GM21390 (cell line): ENCODE measurements around the gene SP2.
A peak's percentile ranks its signal among the peaks of the same experiment; 100 is the strongest.

Source experiments
- ATAC-seq: cut with Tn5 transposase; IDR thresholded peaks from one replicate; pipeline ENCODE4 v1.9.1; 2021; ENCODE audit not compliant: unreplicated experiment

SP2 gene

DNA sequence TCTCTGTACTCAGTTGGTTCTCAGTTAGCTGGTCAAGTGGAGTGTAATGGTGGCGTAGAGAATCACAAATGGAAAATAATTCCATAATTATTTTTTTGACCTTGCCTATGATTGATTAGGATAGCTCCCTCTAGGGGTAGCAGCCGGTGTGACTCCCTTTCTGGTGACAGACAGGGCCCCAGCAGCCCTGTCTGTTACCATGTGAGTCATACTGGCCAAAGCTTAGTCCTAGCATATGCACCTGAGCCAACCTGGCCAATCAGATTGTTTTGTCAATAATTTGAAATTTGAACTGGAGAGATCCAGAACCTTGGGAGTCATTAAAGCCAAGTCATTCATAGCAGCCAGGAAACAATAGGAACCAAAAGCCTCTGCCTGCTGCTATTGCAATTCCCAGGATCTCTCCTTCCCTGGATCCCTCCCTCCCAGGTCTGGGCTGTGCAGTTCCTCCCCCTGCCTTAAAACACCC, 50.9 kb downstream of the SP2 start:
- no peak for ATAC-seq

DNA sequence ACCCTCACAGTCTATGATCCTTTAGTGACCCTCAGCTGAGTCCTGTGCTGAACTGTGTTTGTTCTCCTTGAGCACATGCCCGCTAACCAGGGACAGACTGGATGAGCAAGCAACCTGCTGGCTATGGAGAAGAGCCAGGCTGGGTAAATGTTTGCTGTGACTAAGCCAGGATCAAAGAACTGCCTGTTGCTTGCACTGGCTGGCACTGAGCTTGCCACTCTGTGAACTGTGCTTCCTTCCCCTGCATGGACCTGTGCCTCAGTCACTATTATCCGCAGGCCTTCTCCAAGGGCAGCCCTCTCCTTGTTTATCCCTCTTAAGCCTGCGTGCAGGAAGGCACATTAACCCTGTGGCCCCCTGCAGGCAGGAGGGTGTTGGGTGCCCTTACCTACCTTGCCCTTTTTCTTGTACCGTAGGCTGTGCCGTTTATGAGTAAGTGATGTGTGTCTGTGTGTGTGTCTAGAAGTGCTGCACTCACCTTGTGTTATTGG, 52.7 kb downstream of the SP2 start:
- ATAC-seq, result no peak

DNA sequence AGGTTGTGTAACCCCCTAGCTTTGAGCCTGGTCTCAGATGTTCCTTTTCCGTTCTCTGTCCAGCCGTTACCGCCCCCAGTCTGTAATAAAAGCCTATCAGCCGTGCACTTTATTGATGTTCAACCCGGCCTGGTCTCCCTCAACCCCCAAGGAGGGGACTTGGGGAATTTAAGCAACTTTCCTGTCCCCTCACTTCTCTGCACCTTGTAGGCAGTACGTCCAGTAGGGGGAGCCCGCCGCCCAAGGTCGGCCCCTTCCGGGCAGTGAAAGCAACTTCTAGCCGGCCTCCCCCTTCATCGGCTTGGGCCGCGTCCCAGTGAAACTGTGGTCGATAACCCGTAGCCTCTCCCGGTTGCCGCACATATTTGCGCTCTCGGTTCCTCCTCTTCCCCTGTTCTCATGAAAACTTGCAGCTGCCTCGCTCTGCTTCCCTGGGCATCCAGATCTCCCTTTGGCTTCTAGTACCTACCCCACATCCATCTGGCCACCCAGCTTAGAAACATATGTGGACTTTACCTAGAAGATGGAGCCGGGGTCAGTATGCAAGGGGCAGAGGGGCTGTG, 53.2 kb downstream of the SP2 start:
- ATAC-seq, result peak; percentile 59

DNA sequence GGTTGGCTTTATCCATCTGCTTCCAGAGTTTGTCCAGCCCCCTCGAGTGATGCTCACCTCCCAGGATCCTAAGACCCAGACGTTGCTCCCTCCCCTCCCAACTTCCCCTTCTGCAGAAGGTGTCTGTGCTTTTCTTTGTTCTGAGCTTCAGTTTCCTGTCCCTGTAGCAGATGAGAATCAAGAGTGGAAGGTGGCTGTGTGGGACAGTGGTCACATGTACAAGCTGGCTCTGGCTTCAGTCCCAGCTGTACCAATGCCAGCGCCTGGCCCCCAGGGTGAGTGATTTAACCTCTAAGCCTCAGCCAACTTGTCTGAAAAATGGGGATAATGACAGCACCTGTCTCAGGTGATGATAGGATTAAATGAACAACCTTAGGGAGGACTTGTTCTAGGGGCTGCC, 53.9 kb downstream of the SP2 start:
- peak; percentile 48 for ATAC-seq

DNA sequence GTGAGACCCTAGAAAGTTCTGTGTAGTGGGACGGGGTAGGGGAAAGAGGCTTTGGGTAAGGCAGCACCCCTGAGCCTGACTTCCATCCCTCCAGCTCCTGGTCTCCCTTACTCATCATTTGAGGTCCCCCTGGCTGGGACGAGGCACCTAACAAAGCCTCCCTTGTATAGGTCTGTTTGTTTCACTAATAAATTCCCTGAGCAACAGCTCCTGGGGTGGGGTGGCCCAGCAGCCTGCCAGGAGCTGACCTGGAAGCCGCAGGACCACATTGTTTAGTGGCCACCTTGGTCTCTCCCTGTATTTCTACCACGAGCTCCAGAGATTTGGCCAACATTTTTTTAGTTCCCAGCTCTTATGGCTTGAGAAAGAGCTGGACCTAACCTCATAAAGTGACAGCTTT, 54.4 kb downstream of the SP2 start:
- no peak for ATAC-seq

DNA sequence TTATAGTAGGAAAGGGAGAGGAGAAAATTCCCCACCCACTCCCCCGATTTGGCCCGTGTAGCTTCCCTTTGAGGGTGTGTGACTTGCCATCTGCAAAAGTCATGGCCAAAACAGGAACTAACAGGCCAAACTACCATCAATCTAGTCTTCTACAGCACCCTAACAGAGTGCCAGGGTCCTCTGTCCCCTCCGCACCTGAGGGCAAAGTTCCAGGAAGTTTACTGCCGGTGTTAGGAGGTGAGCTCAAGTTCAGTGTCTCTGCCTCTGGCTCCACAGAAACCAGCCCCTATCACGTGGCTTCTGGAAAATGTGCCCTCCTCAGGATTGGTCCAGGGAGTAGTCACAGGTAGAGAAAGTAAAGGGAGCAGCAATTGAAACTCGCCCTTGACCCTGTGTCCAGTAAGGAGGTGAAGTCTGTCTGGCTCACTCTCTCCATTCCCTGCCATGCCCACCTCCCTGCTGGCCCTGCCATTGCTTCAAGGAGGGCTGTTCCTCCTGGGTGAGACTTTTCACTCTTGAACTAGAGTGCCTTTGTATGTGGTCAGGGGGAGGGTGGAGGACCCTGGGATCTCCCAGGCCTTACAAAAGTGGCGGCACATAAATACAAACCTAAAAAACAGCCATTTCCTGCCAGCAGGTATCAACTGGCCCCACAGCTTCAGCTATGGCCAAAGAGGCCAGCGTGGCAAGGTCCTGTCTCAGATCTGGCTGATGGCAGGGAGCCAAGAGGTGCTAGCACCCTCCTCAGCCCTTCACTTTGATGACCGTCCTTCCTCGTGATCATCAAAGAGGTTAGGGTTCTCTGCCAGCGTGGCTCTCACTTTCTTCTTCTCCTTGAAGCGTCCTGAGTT, 56.4 kb downstream of the SP2 start:
- ATAC-seq, result no peak

DNA sequence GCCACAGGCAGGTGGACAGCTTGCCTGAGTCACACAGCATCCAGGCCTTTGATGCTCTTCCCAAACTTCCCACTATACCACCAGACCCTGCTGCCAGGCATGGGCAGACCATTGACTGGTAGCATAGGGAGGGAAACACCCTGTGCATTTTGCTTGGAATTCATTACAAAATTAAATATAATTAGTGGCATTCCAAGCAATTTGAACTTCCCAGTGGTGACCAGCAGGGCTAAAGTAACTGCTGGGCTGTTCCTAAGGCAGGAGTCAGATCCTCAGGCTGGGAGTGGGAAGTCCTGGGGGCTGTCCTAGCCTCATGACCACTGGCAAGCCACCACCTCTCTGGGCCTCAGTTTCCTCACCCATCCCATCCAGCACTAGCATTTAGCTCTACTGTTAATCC, 57.9 kb downstream of the SP2 start:
- ATAC-seq, result no peak

DNA sequence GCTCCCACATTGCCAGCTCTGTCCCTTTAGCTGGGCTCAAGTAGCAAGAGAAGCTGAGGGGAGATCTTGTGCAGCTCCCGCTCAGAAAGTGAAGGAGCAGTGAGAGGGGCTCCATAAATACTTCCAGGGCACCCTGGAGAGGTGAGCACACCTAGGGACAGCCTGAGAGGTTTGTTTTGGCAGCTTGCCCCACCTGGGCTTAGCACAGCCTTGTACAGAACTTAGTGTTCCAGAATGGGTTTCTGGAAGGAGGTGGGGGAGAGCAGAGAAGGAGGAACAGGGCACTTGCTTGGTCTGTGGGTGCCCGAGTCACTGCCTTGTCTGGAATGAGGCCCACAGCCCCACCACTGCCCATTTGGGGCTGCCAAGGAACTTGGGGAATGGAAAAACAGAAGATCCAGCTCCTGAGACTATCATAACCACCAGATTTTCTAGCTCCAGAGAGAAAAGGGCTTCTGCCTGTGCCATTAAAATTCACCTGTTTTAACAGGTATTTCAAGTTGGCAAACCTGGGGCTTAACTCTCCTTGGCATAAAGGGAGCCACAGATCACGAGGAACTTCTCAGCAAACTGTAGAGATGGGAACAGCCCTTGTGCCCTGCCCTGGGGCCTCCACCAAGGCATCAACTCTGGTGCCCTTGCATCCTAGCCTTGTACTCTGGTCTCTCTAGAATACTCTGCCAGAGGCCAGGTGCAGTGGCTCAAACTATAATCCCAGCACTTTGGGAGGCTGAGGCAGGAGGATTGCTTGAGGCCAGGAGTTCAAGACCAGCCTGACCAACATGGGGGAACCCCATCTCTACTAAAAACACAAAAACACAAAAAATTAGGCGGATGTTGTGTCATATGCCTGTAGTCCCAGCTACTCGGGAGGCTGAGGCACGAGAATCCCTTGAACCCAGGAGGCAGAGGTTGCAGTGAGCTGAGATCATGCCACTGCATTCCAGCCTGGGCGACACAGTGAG, 59.7 kb downstream of the SP2 start:
- ATAC-seq, result no peak

DNA sequence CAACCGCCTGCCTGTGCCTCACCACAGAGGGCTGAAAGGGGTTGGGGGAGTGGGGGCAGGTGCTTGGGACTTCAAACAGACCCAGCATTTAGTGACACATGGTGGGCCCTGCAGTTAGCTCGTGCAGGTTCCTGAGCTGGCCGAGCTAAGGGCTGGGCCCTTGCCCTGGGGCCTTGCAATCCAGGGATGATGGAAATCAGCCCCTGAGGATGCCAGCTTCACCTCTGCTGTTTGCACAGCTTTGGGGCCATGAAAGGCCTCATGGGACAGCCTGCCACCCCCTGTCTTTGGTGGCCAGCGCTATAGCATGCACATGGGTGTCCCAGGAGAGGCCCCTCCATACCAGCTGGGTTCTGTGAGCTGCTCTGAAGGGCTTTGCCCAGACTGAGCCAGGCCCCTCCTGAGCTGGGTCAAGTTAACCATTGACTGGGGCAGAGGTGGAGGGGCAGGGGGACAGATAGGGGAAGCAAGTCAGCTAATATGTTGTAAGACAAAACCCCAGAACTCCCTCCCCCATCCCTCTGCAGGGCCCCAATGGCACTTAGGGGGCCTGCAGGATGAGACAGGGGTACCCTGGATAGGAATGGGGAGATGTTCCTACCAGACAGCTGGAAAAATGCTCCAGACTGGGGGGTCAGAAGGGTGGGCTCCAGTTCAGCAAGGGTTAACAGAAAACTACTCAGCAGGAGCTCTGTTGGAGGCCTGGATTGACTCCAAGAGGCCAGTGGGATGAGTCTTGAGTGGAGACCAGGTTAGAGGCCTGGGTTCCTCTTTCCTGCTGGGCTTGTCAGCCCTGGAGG, 61.0 kb downstream of the SP2 start:
- no peak for ATAC-seq

DNA sequence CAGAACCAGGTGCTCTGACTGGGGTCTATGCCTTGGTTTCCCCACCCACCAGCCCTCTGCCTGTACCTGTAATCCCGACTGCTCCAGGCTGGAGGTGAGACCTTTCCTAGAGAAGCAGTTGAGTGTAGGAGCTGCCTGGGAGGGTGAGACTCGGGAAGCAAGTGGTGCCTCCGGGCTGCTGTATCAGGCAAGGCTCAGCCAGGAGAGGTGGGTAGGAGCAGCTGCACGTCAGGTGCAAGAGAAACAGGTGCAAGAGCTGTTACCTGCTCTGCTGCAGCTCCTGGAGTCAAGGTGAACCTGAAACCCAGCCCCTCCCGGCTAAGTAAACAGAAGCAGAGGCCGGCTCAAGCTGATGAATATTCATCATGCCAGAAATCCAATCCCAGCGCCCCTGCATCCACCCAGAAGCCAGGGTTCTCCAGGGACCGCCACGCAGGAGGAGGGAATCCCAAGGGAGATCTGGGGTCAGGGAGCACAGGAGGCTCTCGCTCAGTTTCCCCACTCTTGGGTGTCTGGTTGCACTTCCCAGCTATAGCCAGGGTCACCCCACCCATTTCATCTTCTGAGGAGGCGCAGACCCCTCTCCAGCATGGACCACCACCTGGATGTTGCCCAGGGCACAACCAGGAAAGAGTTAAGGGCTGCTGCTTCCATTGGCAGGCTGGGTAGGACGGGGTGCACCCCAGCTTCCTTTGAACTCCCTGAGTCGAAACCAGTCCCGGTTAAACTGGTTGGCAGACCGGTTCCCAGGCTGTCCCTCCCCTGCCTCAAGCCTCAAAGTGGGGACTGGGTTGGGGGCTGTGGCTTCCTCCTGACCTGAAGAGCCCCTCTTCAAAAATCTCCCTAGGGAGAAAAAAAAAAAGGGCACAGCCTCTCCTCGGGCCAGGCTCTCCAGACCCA, 61.8 kb downstream of the SP2 start, which contains the start of gene PRR15L:
Gene PRR15L, minus strand, starts transcription at position 293 of the 900 bp plus-strand sequence. CDS start 4,649 bp downstream, outside the sequence.
- no peak for ATAC-seq

DNA sequence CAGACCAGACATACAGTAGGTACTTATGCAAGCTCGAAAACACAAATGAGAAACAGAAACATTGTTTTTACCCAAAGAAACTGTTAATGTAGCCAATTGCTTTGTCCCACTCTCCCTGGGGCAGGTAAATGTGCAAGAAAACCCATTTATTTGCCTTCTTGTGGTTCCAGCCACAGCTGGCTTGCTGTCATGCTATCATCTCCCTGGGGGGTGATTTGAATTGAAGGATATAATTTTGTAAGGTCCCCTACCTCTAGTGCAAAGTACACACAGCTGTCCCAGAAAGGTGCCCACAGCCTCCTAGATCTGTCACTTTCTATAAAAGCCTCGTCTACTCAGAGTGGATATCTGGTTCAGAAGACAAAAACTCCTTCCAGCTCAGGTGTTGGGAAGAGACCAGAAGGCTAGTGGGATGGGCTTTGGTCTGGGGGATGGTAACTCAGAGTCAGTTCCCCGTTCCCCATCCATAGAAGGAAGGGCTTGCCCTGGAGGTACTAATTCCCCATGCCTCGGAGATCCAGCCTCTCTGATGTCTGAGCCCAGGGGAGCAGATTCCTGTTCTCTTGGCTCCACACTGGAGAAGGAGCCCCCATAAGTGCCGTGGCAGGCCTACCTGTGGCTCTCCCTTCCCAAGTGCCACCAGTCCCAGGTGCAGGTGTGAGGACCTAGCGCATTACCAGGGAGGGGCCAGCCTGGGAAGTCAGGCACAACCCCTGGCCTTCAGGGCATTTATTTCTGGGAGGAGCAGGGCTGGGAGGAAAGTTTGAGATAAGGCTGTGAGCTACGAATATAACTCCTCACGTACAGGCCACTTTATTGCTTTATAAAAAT, 64.0 kb downstream of the SP2 start:
- ATAC-seq, result no peak

DNA sequence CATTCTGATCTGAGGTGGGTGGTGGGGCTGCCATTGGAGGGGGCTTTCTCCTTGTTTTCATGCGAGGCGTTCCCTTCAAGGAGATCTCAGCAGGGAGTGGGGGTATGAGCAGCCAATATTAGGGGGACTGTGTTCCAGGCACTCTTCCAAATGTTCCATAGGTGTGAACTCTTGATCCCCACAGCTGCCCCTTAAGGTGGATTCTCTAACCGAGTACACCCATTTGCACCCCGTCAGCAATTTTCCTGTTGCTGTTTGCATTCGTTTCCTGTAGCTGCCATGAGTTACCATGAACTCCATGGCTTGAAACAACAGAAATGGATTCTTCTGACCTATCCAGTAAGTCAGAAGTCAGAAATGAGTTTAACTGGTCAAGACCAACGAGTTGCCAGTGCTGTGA, 65.4 kb downstream of the SP2 start:
- no peak for ATAC-seq

DNA sequence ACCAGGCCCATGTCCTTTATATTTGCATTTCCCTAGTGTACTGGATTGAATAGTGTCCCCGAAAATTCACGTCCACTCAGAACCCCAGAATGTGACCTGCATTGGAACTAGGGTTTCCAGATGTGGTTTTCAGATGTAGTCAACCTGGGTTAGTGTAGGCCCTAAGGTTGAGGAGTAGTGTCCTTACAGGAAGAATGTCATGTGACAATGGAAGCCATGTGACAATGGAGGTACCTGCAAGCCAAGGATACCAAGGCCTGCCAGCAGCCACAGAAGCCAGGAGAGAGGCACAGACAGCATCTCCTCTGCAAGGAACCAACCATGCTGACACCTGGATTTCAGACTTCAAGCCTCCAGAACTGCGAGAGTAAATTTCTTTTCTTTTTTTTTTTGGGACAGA, 66.9 kb downstream of the SP2 start:
- no peak for ATAC-seq

DNA sequence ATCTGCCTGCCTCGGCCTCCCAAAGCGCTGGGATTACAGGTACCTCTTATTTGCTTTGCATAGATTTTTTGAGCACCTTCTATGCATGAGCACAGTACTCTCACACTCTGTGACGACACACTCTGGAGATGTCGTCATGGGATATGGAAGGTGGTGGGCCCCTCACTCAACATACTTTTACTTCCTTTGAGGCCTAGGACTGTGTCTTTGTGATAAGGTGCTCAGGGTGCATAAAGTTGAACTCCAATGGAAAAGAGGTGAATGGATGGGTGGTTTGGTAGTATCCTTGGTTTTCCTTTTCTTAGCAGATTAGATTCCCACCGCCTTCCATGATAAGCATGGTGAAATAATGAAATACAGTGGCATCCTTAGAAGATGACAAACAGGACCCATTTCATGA, 68.8 kb downstream of the SP2 start:
- ATAC-seq, result no peak

DNA sequence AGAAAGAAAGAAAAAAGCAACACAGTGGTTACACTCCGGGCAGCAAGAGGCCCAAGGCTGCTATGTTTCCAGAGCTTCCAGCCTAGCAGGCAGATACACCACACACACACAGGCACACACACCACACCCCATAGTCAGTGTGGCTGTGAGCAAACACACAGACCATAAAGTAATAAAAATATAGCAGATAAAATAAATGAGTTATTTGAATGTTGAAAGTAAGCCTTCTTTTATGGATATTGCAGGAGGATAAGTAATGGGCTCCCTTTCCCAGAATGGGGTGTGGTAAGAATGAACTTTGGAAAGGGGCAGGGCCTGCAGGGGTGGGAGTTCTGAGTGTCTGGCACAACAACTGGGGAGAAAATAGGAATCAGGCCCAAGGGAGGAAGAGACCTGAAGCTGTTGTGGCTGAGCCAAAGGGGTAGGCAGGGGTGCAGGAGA, 70.1 kb downstream of the SP2 start:
- ATAC-seq, result no peak

DNA sequence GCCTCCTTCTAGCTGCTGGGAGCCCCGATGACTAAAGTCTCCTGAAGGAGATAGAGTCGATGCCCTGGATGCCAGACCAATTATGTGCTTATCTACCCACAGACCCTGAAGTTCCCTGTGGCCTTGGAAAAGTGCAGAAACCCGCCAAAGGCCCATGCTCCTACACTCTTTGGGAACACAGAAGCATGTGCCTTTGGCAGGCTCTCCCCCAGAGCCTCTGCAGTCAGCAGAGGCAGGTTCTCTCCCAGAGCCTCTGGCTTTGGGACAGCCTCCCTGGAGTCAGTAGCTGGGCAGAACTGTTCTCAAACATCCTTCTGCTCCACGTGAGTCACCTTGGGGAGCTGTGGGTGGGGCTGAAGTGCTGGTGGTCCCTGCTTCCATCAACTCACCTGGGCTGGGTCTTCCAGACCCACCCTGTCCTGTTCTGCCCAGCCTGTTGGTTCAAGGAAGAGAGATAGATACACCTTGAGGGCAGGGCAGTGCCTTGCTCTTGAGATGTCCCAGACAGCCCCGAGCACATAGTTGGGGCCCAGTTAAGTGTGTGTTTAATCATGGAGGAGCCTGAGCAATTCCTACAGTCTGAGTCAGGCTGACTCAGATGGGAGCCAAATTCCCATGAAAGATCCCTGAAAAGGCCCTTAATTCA, 71.7 kb downstream of the SP2 start:
- no peak for ATAC-seq

DNA sequence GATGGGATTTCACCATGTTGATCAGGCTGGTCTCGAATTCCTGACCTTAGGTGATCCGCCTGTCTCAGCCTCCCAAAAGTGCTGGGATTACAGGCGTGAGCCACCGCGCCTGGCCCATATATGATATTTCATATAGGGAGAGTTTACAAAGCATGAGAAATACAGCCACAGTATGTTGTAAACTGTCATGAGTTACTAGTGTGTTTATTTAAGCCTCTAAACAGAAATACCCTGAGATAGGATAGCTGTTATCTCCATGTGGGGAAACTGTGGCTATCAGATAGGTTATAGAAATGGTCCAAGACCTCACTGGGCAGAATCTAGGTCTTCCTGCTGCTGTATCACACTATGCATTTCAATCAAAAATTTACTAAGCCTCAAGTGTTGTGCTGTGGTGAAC, 72.8 kb downstream of the SP2 start:
- ATAC-seq, result no peak
